PFSK-1 (cell line): Measurements from ENCODE around the gene HSDL1.

ENCODE experiments used
- FOXP2 ChIP-seq: optimal IDR thresholded peaks from 2 replicates; pipeline ENCODE3; 2011; ENCODE audit warnings: borderline replicate concordance, control low read depth, inconsistent platforms; ENCODE audit not compliant: insufficient read depth; ENCODE audit errors: extremely low read length, extremely low read depth
- POLR2AphosphoS5 ChIP-seq: IDR thresholded peaks from 2 replicates; pipeline ENCODE4 v1.6.1; 2012; ENCODE audit warnings: low read depth, mild to moderate bottlenecking, control low read depth, low read length, moderate library complexity
- REST ChIP-seq, 2 experiments: IDR thresholded peaks; 2 replicates each; pipeline versions ENCODE4 v1.6.1 to v1.8.0; 2011 to 2012; ENCODE audit warnings: low read depth in 2 of 2, low read length in 2 of 2, control low read depth in 1 of 2, inconsistent platforms in 1 of 2, mild to moderate bottlenecking in 1 of 2, moderate library complexity in 1 of 2; ENCODE audit not compliant: insufficient read depth in 1 of 2
- SIN3A ChIP-seq: IDR thresholded peaks from 2 replicates; pipeline ENCODE4 v1.6.1; 2012; ENCODE audit warnings: mild to moderate bottlenecking, low read length, moderate library complexity, borderline replicate concordance; ENCODE audit not compliant: insufficient read depth
- TAF1 ChIP-seq: IDR thresholded peaks from 2 replicates; pipeline ENCODE4 v1.6.1; 2012; ENCODE audit warnings: low read length, control low read depth, borderline replicate concordance; ENCODE audit not compliant: insufficient read depth

HSDL1 gene

GRCh38 chr16:84121007-84121406, 24.0 kb downstream of the HSDL1 start:
- TF ChIP-seq REST (IDR thresholded peaks at IDR 0.05; ENCODE audit: insufficient read depth in 1 of 2, low read depth in 2 of 2, low read length in 2 of 2) (no peak), FOXP2 (no peak), SIN3A (no peak), TAF1 (no peak), POLR2AphosphoS5 (no peak)

GRCh38 chr16:84120023-84120422, 25.0 kb downstream of the HSDL1 start:
- TF ChIP-seq SIN3A, result no peak
- no peak for TF ChIP-seq TAF1
- no peak for TF ChIP-seq REST (IDR thresholded peaks at IDR 0.05; ENCODE audit: insufficient read depth in 1 of 2, low read depth in 2 of 2, low read length in 2 of 2)
- no peak for TF ChIP-seq FOXP2

GRCh38 chr16:84119368-84119767, 25.6 kb downstream of the HSDL1 start:
- TF ChIP-seq REST (IDR thresholded peaks at IDR 0.05; ENCODE audit: insufficient read depth in 1 of 2, low read depth in 2 of 2, low read length in 2 of 2), result no peak
- no peak for TF ChIP-seq TAF1

GRCh38 chr16:84117494-84117843, 27.5 kb downstream of the HSDL1 start:
- TF ChIP-seq POLR2AphosphoS5, result 0 out of 2 replicates have a peak, but pooled peaks have one; percentile 3
- TF ChIP-seq REST (IDR thresholded peaks at IDR 0.05; ENCODE audit: insufficient read depth in 1 of 2, low read depth in 2 of 2, low read length in 2 of 2), result no peak
- TF ChIP-seq FOXP2, result no peak

GRCh38 chr16:84116720-84117493, 28.1 kb downstream of the HSDL1 start, which contains the start of gene MBTPS1:
Gene MBTPS1, minus strand, starts transcription at chr16:84116942. Its CDS starts 15,159 bp downstream, at chr16:84101783.
- TF ChIP-seq FOXP2 (peak; percentile 91), SIN3A (peak; percentile 42; the same call in 1 of the 2 replicates), POLR2AphosphoS5 (peak; percentile 80), REST (IDR thresholded peaks at IDR 0.05; ENCODE audit: insufficient read depth in 1 of 2, low read depth in 2 of 2, low read length in 2 of 2) (0 out of 4 replicates have a peak, but pooled peaks of 1 of the 2 experiments have one; percentile 40), TAF1 (no peak)
